Stimulated activated CD4-positive, alpha-beta T cell treated with anti-CD3 and anti-CD28 coated beads, Interleukin-2, amount 100 ng/mL, for 4 hours (primary cell): ENCODE data around the gene CNIH1.
"Not testable (repeated sequence)": the region's sequence is repeated elsewhere in the genome, so short reads cannot be mapped to it uniquely, and the experiment has no call there.

Source experiments
- DNase-seq: peaks from one replicate; pipeline ENCODE4 v3.0.0-alpha.2; 2020; ENCODE audit warnings: low read depth

CNIH1 gene

DNA sequence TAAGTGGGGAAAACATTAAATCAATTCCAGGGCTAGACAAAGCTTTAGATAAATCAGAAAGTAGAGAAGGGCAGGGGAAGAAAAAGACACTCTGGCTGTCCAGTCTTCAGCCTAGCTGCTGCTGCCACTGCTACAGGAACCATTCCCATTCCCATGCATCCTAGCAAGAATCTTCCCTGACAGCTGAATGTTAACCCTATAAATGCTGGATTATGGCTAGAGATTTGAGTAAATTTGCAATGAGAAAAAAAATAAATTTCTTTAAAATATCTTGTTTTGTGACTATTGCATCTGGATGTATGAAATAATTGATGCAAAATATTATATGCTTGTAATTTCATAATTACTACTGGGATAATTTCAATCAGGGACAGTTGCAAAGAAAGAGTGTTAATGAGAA is 59.4 kb downstream of the CNIH1 start:
- no peak for DNase-seq

DNA sequence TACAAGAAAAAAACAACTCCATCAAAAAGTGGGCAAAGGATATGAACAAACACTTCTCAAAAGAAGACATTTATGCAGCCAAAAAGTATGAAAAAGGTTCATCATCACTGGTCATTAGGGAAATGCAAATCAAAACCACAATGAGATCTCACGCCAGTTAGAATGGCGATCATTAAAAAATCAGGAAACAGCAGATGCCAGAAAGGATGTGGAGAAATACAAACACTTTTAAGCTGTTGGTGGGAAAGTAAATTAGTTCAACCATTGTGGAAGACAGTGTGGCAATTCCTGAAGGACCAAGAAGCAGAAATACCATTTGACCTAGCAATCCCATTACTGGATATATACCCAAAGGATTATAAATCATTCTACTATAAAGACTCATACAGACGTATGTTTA is 60.6 kb downstream of the CNIH1 start:
- not testable (repeated sequence) for DNase-seq

GRCh38 chr14:54378893-54379292 is 62.3 kb downstream of the CNIH1 start:
- DNase-seq = not testable (repeated sequence)

DNA sequence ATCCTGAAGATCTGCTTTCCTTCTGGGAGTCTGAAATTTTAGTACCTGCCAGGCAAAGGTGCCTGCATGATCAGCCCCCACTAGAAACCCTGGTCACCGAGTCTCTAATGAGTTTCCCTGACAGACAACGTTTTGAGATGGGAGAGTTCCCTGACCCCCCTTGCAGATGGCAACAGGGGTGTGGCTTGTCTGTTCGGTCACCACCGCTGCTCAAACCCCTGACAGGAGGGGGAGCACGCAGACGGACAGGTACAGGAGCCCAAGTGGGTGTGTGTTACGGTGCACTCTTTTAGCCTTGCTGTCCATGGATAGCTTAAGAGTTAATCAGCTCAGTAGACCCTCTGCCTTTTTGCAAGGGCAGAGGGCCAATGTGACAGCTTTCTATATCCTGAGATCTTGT is 63.7 kb downstream of the CNIH1 start:
- DNase-seq = no peak

DNA sequence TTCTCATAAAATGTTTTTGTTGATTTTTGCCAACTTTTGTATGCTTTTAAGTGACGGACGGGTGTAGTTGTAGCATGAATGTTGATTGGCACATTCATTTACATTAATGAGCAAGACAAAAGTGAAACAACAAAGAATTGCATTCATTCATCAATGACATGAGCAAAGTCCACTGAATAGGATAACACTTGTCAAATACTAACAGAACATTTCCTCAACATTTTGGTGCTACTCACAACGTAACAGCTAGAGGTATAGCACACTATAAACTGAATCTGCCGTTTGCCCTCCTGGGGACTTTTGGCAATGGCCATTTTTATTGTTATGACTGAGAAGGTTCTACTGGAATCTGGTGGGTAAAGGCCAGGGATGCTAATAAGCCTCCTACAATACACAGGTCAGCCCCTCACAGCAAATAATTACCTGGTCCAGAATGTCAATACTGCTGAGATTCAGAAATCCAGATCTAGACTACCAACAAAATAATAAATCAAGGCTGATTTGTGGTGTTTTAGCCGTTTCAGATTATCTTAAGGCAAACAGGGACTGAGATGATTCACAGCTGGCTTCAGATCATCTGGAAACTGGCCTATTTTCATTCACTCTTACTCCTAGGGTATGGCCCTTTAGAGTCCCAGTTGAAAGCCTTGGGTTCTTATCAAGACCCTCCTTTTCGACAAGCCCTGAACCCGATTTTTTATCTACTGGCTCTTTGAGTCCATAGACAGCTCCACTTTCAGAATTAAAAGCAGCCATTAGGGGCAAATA is 66.9 kb downstream of the CNIH1 start:
- no peak for DNase-seq
